8988T (cell line): ENCODE results near the gene CACFD1.

Experiments used
- DNase-seq: peaks from one replicate; pipeline ENCODE4 v3.0.0; 2011

CACFD1 gene

GRCh38 chr9:133467101-133467500 lies 7.3 kb downstream of the CACFD1 start:
- no peak for DNase-seq

GRCh38 chr9:133468374-133468773 lies 8.6 kb downstream of the CACFD1 start:
- no peak for DNase-seq

GRCh38 chr9:133468777-133469421 lies 9.1 kb downstream of the CACFD1 start:
- DNase-seq, result no peak

- no peak for DNase-seq
Measured at GRCh38 chr9:133470427-133470924, 10.7 kb downstream of the CACFD1 start.

GRCh38 chr9:133470988-133471387 lies 11.2 kb downstream of the CACFD1 start:
- DNase-seq, result no peak

GRCh38 chr9:133471551-133472276 lies 11.9 kb downstream of the CACFD1 start:
- DNase-seq, result no peak

- DNase-seq, result no peak
Measured at GRCh38 chr9:133472277-133472645, 12.5 kb downstream of the CACFD1 start.

- DNase-seq, result no peak
Measured at GRCh38 chr9:133472753-133473378, 13.1 kb downstream of the CACFD1 start.

GRCh38 chr9:133473743-133474142 lies 14.0 kb downstream of the CACFD1 start:
- DNase-seq, result no peak

GRCh38 chr9:133474215-133474614 lies 14.4 kb downstream of the CACFD1 start:
- DNase-seq, result no peak

- no peak for DNase-seq
Measured at GRCh38 chr9:133474853-133475252, 15.1 kb downstream of the CACFD1 start.

- DNase-seq, result no peak
Measured at GRCh38 chr9:133475292-133476012, 15.7 kb downstream of the CACFD1 start.

- DNase-seq, result no peak
Measured at GRCh38 chr9:133476036-133476931, 16.5 kb downstream of the CACFD1 start.

GRCh38 chr9:133476941-133477340 lies 17.2 kb downstream of the CACFD1 start:
- DNase-seq, result no peak

- no peak for DNase-seq
Measured at GRCh38 chr9:133477461-133477860, 17.7 kb downstream of the CACFD1 start.

- DNase-seq, result no peak
Measured at GRCh38 chr9:133477992-133478850, 18.4 kb downstream of the CACFD1 start.

- DNase-seq, result peak; percentile 96
Measured at GRCh38 chr9:133478851-133479711, 19.3 kb downstream of the CACFD1 start, which contains the start of gene SLC2A6. Gene SLC2A6 (minus strand): TSS chr9:133479099. CDS start chr9:133479059, 40 bp downstream.

GRCh38 chr9:133483611-133484010 lies 23.8 kb downstream of the CACFD1 start:
- no peak for DNase-seq

- no peak for DNase-seq
Measured at GRCh38 chr9:133484671-133485437, 25.1 kb downstream of the CACFD1 start.
